ENCODE data around the gene GRIN1. TPM values are rescaled to one million over a fixed set of nuclear protein-coding genes. Genes with fewer than 3 reads are reported as not detected.

The GRIN1 gene
- total and polyA plus RNA-seq, 2 of the 13 experiments (the other 11 are each of a cell fraction or from before 2014, with no cell fraction given), result 0.13 TPM; not detected in 1

GRCh38 chr9:137116027-137116507 lies 22.9 kb upstream of the GRIN1 start (continued):
- TF ChIP-seq CENPBD1 (CRISPR knock-in tag; IDR thresholded peaks at IDR 0.05; ENCODE audit: borderline replicate concordance, low read depth) (no peak), FOXA1 (IDR thresholded peaks at IDR 0.05) (no peak), FOXA1 (CRISPR knock-in tag; IDR thresholded peaks at IDR 0.05) (peak; percentile 73), DRAP1 (CRISPR knock-in tag; IDR thresholded peaks at IDR 0.05) (0 out of 2 replicates have a peak, but pooled peaks have one; percentile 20), SALL1 (CRISPR knock-in tag; IDR thresholded peaks at IDR 0.05) (0 out of 2 replicates have a peak, but pooled peaks have one; percentile 31), ZNF280B (CRISPR knock-in tag; IDR thresholded peaks at IDR 0.05; ENCODE audit: borderline replicate concordance) (no peak), NR2F6 (IDR thresholded peaks at IDR 0.05) (no peak), NR2F6 (CRISPR knock-in tag; IDR thresholded peaks at IDR 0.05) (peak; percentile 48), SIX1 (CRISPR knock-in tag; IDR thresholded peaks at IDR 0.05; ENCODE audit: borderline replicate concordance) (0 out of 2 replicates have a peak, but pooled peaks have one; percentile 17), ATF7-NPFF (CRISPR knock-in tag; IDR thresholded peaks at IDR 0.05; ENCODE audit: low read depth) (no peak), ARID4A (CRISPR knock-in tag; IDR thresholded peaks at IDR 0.05; ENCODE audit: borderline replicate concordance) (peak; percentile 8; the same call in 1 of the 2 replicates), MYC (CRISPR knock-in tag; IDR thresholded peaks at IDR 0.05; ENCODE audit: borderline replicate concordance) (peak; percentile 39; the same call in 1 of the 2 replicates)
- TF ChIP-seq, protein P1, sequence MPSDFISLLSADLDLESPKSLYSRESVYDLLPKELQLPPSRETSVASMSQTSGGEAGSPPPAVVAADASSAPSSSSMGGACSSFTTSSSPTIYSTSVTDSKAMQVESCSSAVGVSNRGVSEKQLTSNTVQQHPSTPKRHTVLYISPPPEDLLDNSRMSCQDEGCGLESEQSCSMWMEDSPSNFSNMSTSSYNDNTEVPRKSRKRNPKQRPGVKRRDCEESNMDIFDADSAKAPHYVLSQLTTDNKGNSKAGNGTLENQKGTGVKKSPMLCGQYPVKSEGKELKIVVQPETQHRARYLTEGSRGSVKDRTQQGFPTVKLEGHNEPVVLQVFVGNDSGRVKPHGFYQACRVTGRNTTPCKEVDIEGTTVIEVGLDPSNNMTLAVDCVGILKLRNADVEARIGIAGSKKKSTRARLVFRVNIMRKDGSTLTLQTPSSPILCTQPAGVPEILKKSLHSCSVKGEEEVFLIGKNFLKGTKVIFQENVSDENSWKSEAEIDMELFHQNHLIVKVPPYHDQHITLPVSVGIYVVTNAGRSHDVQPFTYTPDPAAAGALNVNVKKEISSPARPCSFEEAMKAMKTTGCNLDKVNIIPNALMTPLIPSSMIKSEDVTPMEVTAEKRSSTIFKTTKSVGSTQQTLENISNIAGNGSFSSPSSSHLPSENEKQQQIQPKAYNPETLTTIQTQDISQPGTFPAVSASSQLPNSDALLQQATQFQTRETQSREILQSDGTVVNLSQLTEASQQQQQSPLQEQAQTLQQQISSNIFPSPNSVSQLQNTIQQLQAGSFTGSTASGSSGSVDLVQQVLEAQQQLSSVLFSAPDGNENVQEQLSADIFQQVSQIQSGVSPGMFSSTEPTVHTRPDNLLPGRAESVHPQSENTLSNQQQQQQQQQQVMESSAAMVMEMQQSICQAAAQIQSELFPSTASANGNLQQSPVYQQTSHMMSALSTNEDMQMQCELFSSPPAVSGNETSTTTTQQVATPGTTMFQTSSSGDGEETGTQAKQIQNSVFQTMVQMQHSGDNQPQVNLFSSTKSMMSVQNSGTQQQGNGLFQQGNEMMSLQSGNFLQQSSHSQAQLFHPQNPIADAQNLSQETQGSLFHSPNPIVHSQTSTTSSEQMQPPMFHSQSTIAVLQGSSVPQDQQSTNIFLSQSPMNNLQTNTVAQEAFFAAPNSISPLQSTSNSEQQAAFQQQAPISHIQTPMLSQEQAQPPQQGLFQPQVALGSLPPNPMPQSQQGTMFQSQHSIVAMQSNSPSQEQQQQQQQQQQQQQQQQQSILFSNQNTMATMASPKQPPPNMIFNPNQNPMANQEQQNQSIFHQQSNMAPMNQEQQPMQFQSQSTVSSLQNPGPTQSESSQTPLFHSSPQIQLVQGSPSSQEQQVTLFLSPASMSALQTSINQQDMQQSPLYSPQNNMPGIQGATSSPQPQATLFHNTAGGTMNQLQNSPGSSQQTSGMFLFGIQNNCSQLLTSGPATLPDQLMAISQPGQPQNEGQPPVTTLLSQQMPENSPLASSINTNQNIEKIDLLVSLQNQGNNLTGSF (CRISPR knock-in tag; IDR thresholded peaks at IDR 0.05), result 0 out of 2 replicates have a peak, but pooled peaks have one; percentile 12
- TF ChIP-seq, protein P2, sequence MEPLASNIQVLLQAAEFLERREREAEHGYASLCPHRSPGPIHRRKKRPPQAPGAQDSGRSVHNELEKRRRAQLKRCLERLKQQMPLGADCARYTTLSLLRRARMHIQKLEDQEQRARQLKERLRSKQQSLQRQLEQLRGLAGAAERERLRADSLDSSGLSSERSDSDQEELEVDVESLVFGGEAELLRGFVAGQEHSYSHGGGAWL (CRISPR knock-in tag; IDR thresholded peaks at IDR 0.05), result 0 out of 2 replicates have a peak, but pooled peaks have one; percentile 23

Measured in HepG2 (cell line).